ENCODE data around the gene BTBD10.

DNA sequence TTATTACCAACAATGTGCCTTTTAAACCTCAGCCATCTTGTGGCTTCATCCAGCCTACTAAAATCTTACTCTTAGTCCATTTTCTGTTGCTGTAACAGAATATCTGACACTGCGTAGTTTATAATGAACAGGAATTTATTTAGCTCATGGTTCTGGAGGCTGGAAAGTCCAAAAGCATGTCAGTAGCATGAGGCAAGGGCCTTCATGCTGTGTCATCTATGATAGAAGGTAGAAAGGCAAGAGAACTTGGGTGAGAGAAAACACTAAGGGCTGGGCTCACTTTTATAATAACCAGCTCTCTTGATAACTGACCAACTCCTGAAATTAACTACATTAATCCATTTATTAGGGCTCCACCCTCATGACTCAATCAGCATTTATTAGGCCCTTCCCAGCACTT is 13.5 kb downstream of the BTBD10 start:
- no peak for TF ChIP-seq CTCF (IDR thresholded peaks at IDR 0.05)
- TF ChIP-seq POLR2A (IDR thresholded peaks at IDR 0.05): no peak
